ENCODE measurements around the gene CYREN. TPM values are rescaled to one million over a fixed set of nuclear protein-coding genes. Genes with fewer than 3 reads are reported as not detected.
A peak's percentile ranks its signal among the peaks of the same experiment; 100 is the strongest.
"Not testable (repeated sequence)": the region's sequence is repeated elsewhere in the genome, so short reads cannot be mapped to it uniquely, and the experiment has no call there.

The CYREN gene
- total RNA-seq, 1 experiment from 2014 or later, result 70.5 TPM

- POLR2A ChIA-PET (ENCODE audit: unreplicated experiment), result interaction anchor here (0.6 kb wide), 1 partner anchor 584 kb away, joined by 4 read pairs; no protein-coding TSS in a partner anchor
Observed at GRCh38 chr7:135215180-135215579, 44.7 kb upstream of the CYREN start.

GRCh38 chr7:135213831-135214230 lies 43.3 kb upstream of the CYREN start:
- POLR2A ChIA-PET (ENCODE audit: unreplicated experiment), result no interaction called here
- intact Hi-C loops (cut with micrococcal nuclease; ENCODE audit: unreplicated experiment), result no loop called here
- CTCF ChIA-PET, result no interaction called here
- Histone ChIP-seq H2AFZ (no peak overlapping the region), H3K9me3 (ENCODE audit: insufficient read depth, low read depth) (no peaks in the 10 kb centered on the region), H4K20me1 (ENCODE audit: insufficient read depth) (no peaks in the 10 kb centered on the region), H3F3A (ENCODE audit: insufficient read depth, low read depth) (no peaks in the 10 kb centered on the region), H3K27ac (no peak overlapping the region), H3K4me3 (no peak overlapping the region), H3K4me1 (replicated peaks; ENCODE audit: insufficient read depth) (no peaks in the 10 kb centered on the region; the same call in 1 of the 2 replicates), H3K36me3 (ENCODE audit: low read depth) (no peaks in the 10 kb centered on the region), H3K4me2 (no peak overlapping the region), H3K79me2 (ENCODE audit: low read depth) (no peaks in the 10 kb centered on the region), H3K9me2 (ENCODE audit: insufficient read depth) (no peaks in the 10 kb centered on the region), H3K27me3 (ENCODE audit: insufficient read depth, low read depth) (no peaks in the 10 kb centered on the region)
- no peak for DNase-seq
- TF ChIP-seq EZH2 (IDR thresholded peaks at IDR 0.05; ENCODE audit: low read depth) (no peak), CTCF (conservative IDR thresholded peaks at IDR 0.05) (no peak)
- BruUV-seq (replicated peaks), result no TSS peak

More at GRCh38 chr7:135215180-135215579, 44.7 kb upstream of the CYREN start:
- TF ChIP-seq CTCF (conservative IDR thresholded peaks at IDR 0.05), result no peak
- no peak for TF ChIP-seq EZH2 (IDR thresholded peaks at IDR 0.05; ENCODE audit: low read depth)
- Histone ChIP-seq H3F3A (ENCODE audit: insufficient read depth, low read depth) (no peaks in the 10 kb centered on the region), H3K4me2 (no peak overlapping the region), H3K9me3 (ENCODE audit: insufficient read depth, low read depth) (no peaks in the 10 kb centered on the region), H3K79me2 (ENCODE audit: low read depth) (no peaks in the 10 kb centered on the region), H4K20me1 (ENCODE audit: insufficient read depth) (no peaks in the 10 kb centered on the region), H3K27me3 (ENCODE audit: insufficient read depth, low read depth) (no peaks in the 10 kb centered on the region), H2AFZ (no peak overlapping the region), H3K4me1 (replicated peaks; ENCODE audit: insufficient read depth) (no peaks in the 10 kb centered on the region; the same call in 1 of the 2 replicates), H3K9me2 (ENCODE audit: insufficient read depth) (no peaks in the 10 kb centered on the region), H3K4me3 (no peak overlapping the region), H3K36me3 (ENCODE audit: low read depth) (no peaks in the 10 kb centered on the region), H3K27ac (no peak overlapping the region)
- no peak for DNase-seq
- CTCF ChIA-PET, result no interaction called here
- no TSS peak for BruUV-seq (replicated peaks)
- intact Hi-C loops (cut with micrococcal nuclease; ENCODE audit: unreplicated experiment), result no loop called here

- peak overlapping the region; percentile 48 for H3K27ac ChIP-seq
- peak overlapping the region; percentile 76 for H3K4me3 ChIP-seq
- DNase-seq, result peak in 1 of 2 experiments; percentile 22
- H3F3A ChIP-seq (ENCODE audit: insufficient read depth, low read depth); H3K9me3 ChIP-seq (ENCODE audit: insufficient read depth, low read depth); H3K36me3 ChIP-seq (ENCODE audit: low read depth); H3K9me2 ChIP-seq (ENCODE audit: insufficient read depth); H4K20me1 ChIP-seq (ENCODE audit: insufficient read depth); H3K4me1 ChIP-seq (replicated peaks; ENCODE audit: insufficient read depth); POLR2A ChIA-PET (ENCODE audit: unreplicated experiment); H3K79me2 ChIP-seq (ENCODE audit: low read depth); H3K27me3 ChIP-seq (ENCODE audit: insufficient read depth, low read depth): not testable (repeated sequence)
- H2AFZ ChIP-seq, result peak overlapping the region; percentile 95
- TSS peak; percentile 89 for BruUV-seq (replicated peaks)
- CTCF ChIA-PET, result interaction anchor here (0.5 kb wide), 1 partner anchor 70 kb away, joined by 3 read pairs; no protein-coding TSS in a partner anchor
- intact Hi-C loops (cut with micrococcal nuclease; ENCODE audit: unreplicated experiment), result loop anchor here (1.0 kb wide), 1 partner anchor 42 kb away; the partner anchor contains the start of gene CYREN
- TF ChIP-seq CTCF (conservative IDR thresholded peaks at IDR 0.05), result 0 out of 2 replicates have a peak, but pooled peaks have one; percentile 18
- peak overlapping the region; percentile 82 for H3K4me2 ChIP-seq
Observed at GRCh38 chr7:135211946-135212685, 41.6 kb upstream of the CYREN start.
